Loucy (cell line): Measurements from ENCODE around the gene KRAS.

Experiments
- H2AFZ ChIP-seq: fragments of 200-600 bp; sonication (generic); 2 replicates; pipeline ENCODE4 v1.6.0; 2016; ENCODE audit warnings: antibody characterized with exemption, mild to moderate bottlenecking, low read length, moderate library complexity
- H3F3A ChIP-seq: fragments of 200-600 bp; 2 replicates; pipeline ENCODE4 v1.6.0; 2016; ENCODE audit warnings: antibody characterized with exemption, low read depth, mild to moderate bottlenecking
- H3K27me3 ChIP-seq: fragments of 200-600 bp; sonication (generic); 2 replicates; pipeline ENCODE4 v1.6.1; 2014; ENCODE audit warnings: low read length, mild to moderate bottlenecking; ENCODE audit not compliant: insufficient read depth, poor library complexity, severe bottlenecking
- H3K36me3 ChIP-seq: fragments of 200-600 bp; sonication (generic); 2 replicates; pipeline ENCODE4 v1.6.1; 2016; ENCODE audit warnings: low read length; ENCODE audit not compliant: insufficient read depth
- H3K4me1 ChIP-seq: fragments of 200-600 bp; sonication (generic); 2 replicates; pipeline ENCODE4 v1.5.1; 2014; ENCODE audit warnings: low read length, mild to moderate bottlenecking; ENCODE audit not compliant: insufficient read depth, poor library complexity, severe bottlenecking
- H3K4me2 ChIP-seq: fragments of 200-600 bp; sonication (generic); 2 replicates; pipeline ENCODE4 v1.6.0; 2014; ENCODE audit warnings: antibody characterized with exemption, low read length, low read depth, mild to moderate bottlenecking; ENCODE audit not compliant: poor library complexity, severe bottlenecking
- H3K4me3 ChIP-seq: fragments of 200-600 bp; sonication (generic); 2 replicates; pipeline ENCODE4 v1.5.1; 2014; ENCODE audit warnings: low read length, mild to moderate bottlenecking, mixed read lengths; ENCODE audit not compliant: poor library complexity, severe bottlenecking
- H3K79me2 ChIP-seq: fragments of 200-600 bp; sonication (generic); 2 replicates; pipeline ENCODE4 v1.6.1; 2014; ENCODE audit warnings: low read length; ENCODE audit not compliant: insufficient read depth
- H3K9ac ChIP-seq: fragments of 200-600 bp; sonication (generic); 2 replicates; pipeline ENCODE4 v1.6.0; 2014; ENCODE audit warnings: mild to moderate bottlenecking, low read depth, low read length, moderate library complexity; ENCODE audit not compliant: poor library complexity, severe bottlenecking
- H3K9me2 ChIP-seq: fragments of 200-600 bp; sonication (generic); replicated peaks from 2 replicates; pipeline ENCODE4 v1.6.1; 2016; ENCODE audit warnings: low read depth, low read length, mixed read lengths
- H3K9me3 ChIP-seq: fragments of 200-600 bp; sonication (generic); 2 replicates; pipeline ENCODE4 v1.6.1; 2014; ENCODE audit warnings: mild to moderate bottlenecking, antibody characterized with exemption, low read length, low read depth; ENCODE audit not compliant: insufficient read depth
- H4K20me1 ChIP-seq: fragments of 200-600 bp; sonication (generic); 2 replicates; pipeline ENCODE4 v1.6.0; 2014; ENCODE audit warnings: antibody characterized with exemption, low read length, mild to moderate bottlenecking; ENCODE audit not compliant: insufficient read depth, poor library complexity, severe bottlenecking
- CTCF ChIP-seq: fragments of 200-600 bp; sonication (generic); conservative IDR thresholded peaks from 2 replicates; pipeline ENCODE4 v1.5.1; 2014; ENCODE audit warnings: mild to moderate bottlenecking, antibody characterized with exemption, low read length
- EZH2phosphoT487 ChIP-seq: fragments of 200-600 bp; IDR thresholded peaks from 2 replicates; pipeline ENCODE4 v1.6.1; 2018; ENCODE audit warnings: antibody characterized with exemption, mild to moderate bottlenecking, moderate library complexity, borderline replicate concordance

KRAS gene

GRCh38 chr12:25156061-25156460, 94.7 kb downstream of the KRAS start:
- Histone ChIP-seq H3K4me2 (no peak overlapping the region), H3K27me3 (no peaks in the 10 kb centered on the region), H3K79me2 (no peaks in the 10 kb centered on the region), H2AFZ (no peak overlapping the region), H4K20me1 (no peaks in the 10 kb centered on the region), H3K4me1 (peaks cover 6% of the 10 kb centered on the region), H3K9ac (no peak overlapping the region), H3K4me3 (no peak overlapping the region), H3F3A (no peaks in the 10 kb centered on the region), H3K9me3 (no peaks in the 10 kb centered on the region), H3K36me3 (no peaks in the 10 kb centered on the region), H3K9me2 (no peaks in the 10 kb centered on the region)
- TF ChIP-seq CTCF = no peak
- TF ChIP-seq EZH2phosphoT487 = no peak

GRCh38 chr12:25155022-25155576, 95.6 kb downstream of the KRAS start:
- Histone ChIP-seq H4K20me1 (no peaks in the 10 kb centered on the region), H3K9me3 (no peaks in the 10 kb centered on the region), H3F3A (0 out of 2 replicates have a peak, but pooled peaks cover 3% of the 10 kb centered on the region), H3K9me2 (no peaks in the 10 kb centered on the region), H3K36me3 (no peaks in the 10 kb centered on the region), H3K27me3 (no peaks in the 10 kb centered on the region), H3K4me3 (peak overlapping the region; percentile 23), H3K4me2 (peak overlapping the region; percentile 46), H3K4me1 (peaks cover 6% of the 10 kb centered on the region), H3K9ac (no peak overlapping the region), H2AFZ (peak overlapping the region; percentile 82), H3K79me2 (no peaks in the 10 kb centered on the region)
- TF ChIP-seq CTCF (peak; percentile 83), EZH2phosphoT487 (no peak)
